Loucy (cell line): ENCODE data around the gene ZNF600.
"Not testable (repeated sequence)": the region's sequence is repeated elsewhere in the genome, so short reads cannot be mapped to it uniquely, and the experiment has no call there.

ENCODE experiments used
- H2AFZ ChIP-seq: fragments of 200-600 bp; sonication (generic); 2 replicates; pipeline ENCODE4 v1.6.0; 2016; ENCODE audit warnings: antibody characterized with exemption, mild to moderate bottlenecking, low read length, moderate library complexity
- H3F3A ChIP-seq: fragments of 200-600 bp; 2 replicates; pipeline ENCODE4 v1.6.0; 2016; ENCODE audit warnings: antibody characterized with exemption, low read depth, mild to moderate bottlenecking
- H3K27me3 ChIP-seq: fragments of 200-600 bp; sonication (generic); 2 replicates; pipeline ENCODE4 v1.6.1; 2014; ENCODE audit warnings: low read length, mild to moderate bottlenecking; ENCODE audit not compliant: insufficient read depth, poor library complexity, severe bottlenecking
- H3K36me3 ChIP-seq: fragments of 200-600 bp; sonication (generic); 2 replicates; pipeline ENCODE4 v1.6.1; 2016; ENCODE audit warnings: low read length; ENCODE audit not compliant: insufficient read depth
- H3K4me1 ChIP-seq: fragments of 200-600 bp; sonication (generic); 2 replicates; pipeline ENCODE4 v1.5.1; 2014; ENCODE audit warnings: low read length, mild to moderate bottlenecking; ENCODE audit not compliant: insufficient read depth, poor library complexity, severe bottlenecking
- H3K4me2 ChIP-seq: fragments of 200-600 bp; sonication (generic); 2 replicates; pipeline ENCODE4 v1.6.0; 2014; ENCODE audit warnings: antibody characterized with exemption, low read length, low read depth, mild to moderate bottlenecking; ENCODE audit not compliant: poor library complexity, severe bottlenecking
- H3K4me3 ChIP-seq: fragments of 200-600 bp; sonication (generic); 2 replicates; pipeline ENCODE4 v1.5.1; 2014; ENCODE audit warnings: low read length, mild to moderate bottlenecking, mixed read lengths; ENCODE audit not compliant: poor library complexity, severe bottlenecking
- H3K79me2 ChIP-seq: fragments of 200-600 bp; sonication (generic); 2 replicates; pipeline ENCODE4 v1.6.1; 2014; ENCODE audit warnings: low read length; ENCODE audit not compliant: insufficient read depth
- H3K9ac ChIP-seq: fragments of 200-600 bp; sonication (generic); 2 replicates; pipeline ENCODE4 v1.6.0; 2014; ENCODE audit warnings: mild to moderate bottlenecking, low read depth, low read length, moderate library complexity; ENCODE audit not compliant: poor library complexity, severe bottlenecking
- H3K9me2 ChIP-seq: fragments of 200-600 bp; sonication (generic); replicated peaks from 2 replicates; pipeline ENCODE4 v1.6.1; 2016; ENCODE audit warnings: low read depth, low read length, mixed read lengths
- H3K9me3 ChIP-seq: fragments of 200-600 bp; sonication (generic); 2 replicates; pipeline ENCODE4 v1.6.1; 2014; ENCODE audit warnings: mild to moderate bottlenecking, antibody characterized with exemption, low read length, low read depth; ENCODE audit not compliant: insufficient read depth
- H4K20me1 ChIP-seq: fragments of 200-600 bp; sonication (generic); 2 replicates; pipeline ENCODE4 v1.6.0; 2014; ENCODE audit warnings: antibody characterized with exemption, low read length, mild to moderate bottlenecking; ENCODE audit not compliant: insufficient read depth, poor library complexity, severe bottlenecking
- EZH2phosphoT487 ChIP-seq: fragments of 200-600 bp; IDR thresholded peaks from 2 replicates; pipeline ENCODE4 v1.6.1; 2018; ENCODE audit warnings: antibody characterized with exemption, mild to moderate bottlenecking, moderate library complexity, borderline replicate concordance
- TF ChIP-seq, protein P1 (sequence below): fragments of 200-600 bp; sonication (generic); conservative IDR thresholded peaks from 2 replicates; pipeline ENCODE4 v1.5.1; 2014; ENCODE audit warnings: mild to moderate bottlenecking, antibody characterized with exemption, low read length

ZNF600 gene

DNA sequence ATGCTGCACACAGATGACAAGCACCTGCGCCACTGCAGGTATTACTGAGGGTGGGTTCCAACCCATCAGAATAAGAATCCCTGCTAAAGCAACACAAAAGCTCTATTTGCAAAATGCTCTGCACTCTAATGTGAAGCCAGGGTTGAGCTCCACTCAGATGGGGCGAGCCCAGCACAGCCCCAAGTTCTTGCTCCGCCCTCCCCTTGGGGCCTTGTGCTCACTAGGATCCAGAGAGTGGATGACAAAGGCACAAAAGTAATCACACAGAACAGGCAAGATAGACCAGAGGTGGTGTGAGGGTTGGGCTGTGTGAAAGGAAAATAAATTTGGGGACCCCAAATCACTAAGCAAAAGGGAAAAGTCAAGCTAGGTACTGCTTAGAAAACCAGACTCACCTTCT is 43.5 kb downstream of the ZNF600 start:
- Histone ChIP-seq H3K4me2 (no peak overlapping the region), H3K27me3 (no peaks in the 10 kb centered on the region), H3K4me1 (peaks cover 5% of the 10 kb centered on the region), H3K79me2 (no peaks in the 10 kb centered on the region), H3K9ac (no peak overlapping the region), H3K9me3 (no peaks in the 10 kb centered on the region), H2AFZ (no peak overlapping the region), H3F3A (no peaks in the 10 kb centered on the region), H4K20me1 (no peaks in the 10 kb centered on the region), H3K36me3 (no peaks in the 10 kb centered on the region), H3K4me3 (no peak overlapping the region), H3K9me2 (no peaks in the 10 kb centered on the region)
- TF ChIP-seq, protein P1, sequence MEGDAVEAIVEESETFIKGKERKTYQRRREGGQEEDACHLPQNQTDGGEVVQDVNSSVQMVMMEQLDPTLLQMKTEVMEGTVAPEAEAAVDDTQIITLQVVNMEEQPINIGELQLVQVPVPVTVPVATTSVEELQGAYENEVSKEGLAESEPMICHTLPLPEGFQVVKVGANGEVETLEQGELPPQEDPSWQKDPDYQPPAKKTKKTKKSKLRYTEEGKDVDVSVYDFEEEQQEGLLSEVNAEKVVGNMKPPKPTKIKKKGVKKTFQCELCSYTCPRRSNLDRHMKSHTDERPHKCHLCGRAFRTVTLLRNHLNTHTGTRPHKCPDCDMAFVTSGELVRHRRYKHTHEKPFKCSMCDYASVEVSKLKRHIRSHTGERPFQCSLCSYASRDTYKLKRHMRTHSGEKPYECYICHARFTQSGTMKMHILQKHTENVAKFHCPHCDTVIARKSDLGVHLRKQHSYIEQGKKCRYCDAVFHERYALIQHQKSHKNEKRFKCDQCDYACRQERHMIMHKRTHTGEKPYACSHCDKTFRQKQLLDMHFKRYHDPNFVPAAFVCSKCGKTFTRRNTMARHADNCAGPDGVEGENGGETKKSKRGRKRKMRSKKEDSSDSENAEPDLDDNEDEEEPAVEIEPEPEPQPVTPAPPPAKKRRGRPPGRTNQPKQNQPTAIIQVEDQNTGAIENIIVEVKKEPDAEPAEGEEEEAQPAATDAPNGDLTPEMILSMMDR: no peak
- no peak for TF ChIP-seq EZH2phosphoT487

DNA sequence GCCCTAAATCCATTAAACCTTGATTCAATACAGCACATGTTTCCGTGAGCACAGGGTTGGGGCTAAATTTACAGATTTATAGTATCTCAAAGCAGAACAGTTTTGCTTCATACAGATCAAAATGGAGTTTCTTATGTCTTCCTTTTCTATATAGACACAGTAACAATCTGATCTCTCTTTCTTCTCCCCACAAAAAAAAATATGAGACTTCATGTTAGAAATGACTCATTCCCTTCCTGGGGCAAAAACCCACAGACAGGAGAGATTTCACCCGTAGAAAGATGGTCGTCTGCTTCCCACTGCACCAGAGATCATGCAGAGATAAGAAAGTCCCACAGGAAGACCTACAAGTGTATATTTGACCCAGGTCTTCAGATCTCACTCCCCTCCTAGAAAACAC is 44.1 kb downstream of the ZNF600 start:
- Histone ChIP-seq H3K9me2 (no peaks in the 10 kb centered on the region), H3K4me3 (no peak overlapping the region)

DNA sequence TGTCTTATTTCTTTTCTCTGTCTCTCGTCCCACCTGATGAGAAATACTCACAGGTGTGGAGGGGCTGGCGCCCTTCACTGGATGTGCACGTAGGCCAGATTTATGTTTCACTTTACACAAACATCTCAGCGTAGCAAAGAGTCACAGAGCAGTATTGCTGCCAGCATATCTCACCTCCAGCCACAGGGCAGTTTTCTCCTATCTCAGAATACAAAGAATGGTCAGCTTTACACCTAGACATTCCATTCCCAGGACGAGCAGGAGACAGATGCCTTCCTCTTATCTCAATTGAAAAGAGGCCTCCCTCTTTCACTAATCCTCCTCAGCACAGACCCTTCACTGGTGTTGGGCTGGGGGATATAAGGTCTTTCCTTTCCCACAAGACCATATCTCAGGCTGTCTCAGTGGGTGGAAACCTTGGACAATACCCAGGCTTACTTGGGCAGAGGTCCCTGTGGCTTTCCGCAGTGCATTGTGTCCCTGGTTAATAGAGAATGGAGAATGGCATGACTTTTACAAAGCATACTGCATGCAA is 44.6 kb downstream of the ZNF600 start:
- Histone ChIP-seq H3K4me2 (peak overlapping the region; percentile 28), H3K27me3 (no peaks in the 10 kb centered on the region), H3K9me3 (no peaks in the 10 kb centered on the region), H3K9ac (no peak overlapping the region), H3K36me3 (no peaks in the 10 kb centered on the region), H3K79me2 (no peaks in the 10 kb centered on the region), H4K20me1 (no peaks in the 10 kb centered on the region), H3F3A (no peaks in the 10 kb centered on the region), H2AFZ (peak overlapping the region; percentile 30; the same call in 1 of the 2 replicates), H3K4me3 (no peak overlapping the region), H3K4me1 (peaks cover 5% of the 10 kb centered on the region), H3K9me2 (no peaks in the 10 kb centered on the region)
- TF ChIP-seq, protein P1: no peak
- TF ChIP-seq EZH2phosphoT487: no peak

More for the DNA sequence above, 44.1 kb downstream of the ZNF600 start:
- peaks cover 5% of the 10 kb centered on the region for H3K4me1 ChIP-seq
- no peak overlapping the region for H3K9ac ChIP-seq
- TF ChIP-seq EZH2phosphoT487: no peak
- TF ChIP-seq, protein P1: no peak
- no peaks in the 10 kb centered on the region for H3K27me3 ChIP-seq
- no peaks in the 10 kb centered on the region for H3K9me3 ChIP-seq
- peak overlapping the region; percentile 30; the same call in 1 of the 2 replicates for H2AFZ ChIP-seq
- peak overlapping the region; percentile 28 for H3K4me2 ChIP-seq
- no peaks in the 10 kb centered on the region for H4K20me1 ChIP-seq
- H3K79me2 ChIP-seq: no peaks in the 10 kb centered on the region
- H3F3A ChIP-seq: no peaks in the 10 kb centered on the region
- H3K36me3 ChIP-seq: no peaks in the 10 kb centered on the region

DNA sequence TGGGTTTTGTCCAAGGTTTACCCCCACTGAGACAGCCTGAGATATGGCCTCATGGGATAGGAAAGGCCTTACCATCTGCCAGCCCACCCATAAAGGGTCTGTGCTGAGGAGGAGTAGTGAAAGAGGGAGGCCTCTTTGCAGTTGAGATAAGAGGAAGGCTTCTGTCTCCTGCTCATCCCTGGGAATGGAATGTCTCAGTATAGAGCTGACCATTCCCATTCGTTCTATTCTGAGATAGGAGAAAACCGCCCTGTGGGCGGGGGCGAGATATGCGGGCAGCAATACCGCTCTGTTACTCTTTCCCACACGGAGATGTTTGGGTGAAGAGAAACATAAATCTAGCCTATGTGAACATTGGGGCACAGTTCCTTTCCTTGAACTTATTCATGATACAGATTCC is 45.2 kb downstream of the ZNF600 start:
- not testable (repeated sequence) for H3F3A ChIP-seq, H3K4me1 ChIP-seq, H2AFZ ChIP-seq, H4K20me1 ChIP-seq, H3K4me2 ChIP-seq, H3K79me2 ChIP-seq, H3K9me3 ChIP-seq, H3K27me3 ChIP-seq, H3K9ac ChIP-seq, H3K4me3 ChIP-seq, H3K9me2 ChIP-seq, H3K36me3 ChIP-seq
